Pancreas (tissue), 10 donors: Measurements from ENCODE around the gene BPIFB2. TPM values are rescaled to one million over a fixed set of nuclear protein-coding genes. Genes with fewer than 3 reads are reported as not detected.

Source experiments
- ATAC-seq, 4 donors: fragments of 200-7000 bp; cut with Tn5 transposase; one replicate each; pipeline versions ENCODE4 v1.8.0 to v1.9.1; 2020; ENCODE audit warnings: mild to moderate bottlenecking in 4 of 4, moderate library complexity in 4 of 4
- DNase-seq, 6 donors: peaks; one replicate each; pipeline ENCODE4 v3.0.0-alpha.2; 2020
- FAIRE-seq: peaks from 2 replicates; lab custom pipeline; 2012; peaks lifted over from hg19 to GRCh38; lab: Jason Lieb, UNC
- H3K27ac ChIP-seq, 4 donors: fragments of 200-600 bp; sonication (generic); 1 replicate in 3 of 4; 2 replicates in 1 of 4; pipeline versions ENCODE4 v1.5.0 to v1.8.0; 2020
- H3K27me3 ChIP-seq, 4 donors: fragments of 200-600 bp; one replicate each; pipeline ENCODE4 v1.8.0; 2021
- H3K36me3 ChIP-seq, 3 donors: fragments of 200-600 bp; sonication (generic) in 1 of 3; one replicate each; pipeline versions ENCODE4 v1.5.0 to v1.8.0; 2020 to 2021
- H3K4me1 ChIP-seq, 3 donors: fragments of 200-600 bp; one replicate each; pipeline ENCODE4 v1.8.0; 2021
- H3K4me3 ChIP-seq, 4 donors: fragments of 200-600 bp; sonication (generic) in 2 of 4; one replicate each; pipeline versions ENCODE4 v1.5.0 to v1.8.0; 2020 to 2021
- H3K9me3 ChIP-seq, 4 donors: fragments of 200-600 bp; one replicate each; pipeline ENCODE4 v1.8.0; 2021
- CTCF ChIP-seq, 4 donors: fragments of 200-600 bp; sonication (generic) in 3 of 4; IDR thresholded peaks; one replicate each; pipeline versions ENCODE4 v1.5.0 to v1.8.0; 2021; ENCODE audit warnings: antibody characterized with exemption in 4 of 4
- WGBS, 2 donors: extraction: QIAGEN DNeasy Blood & Tissue Kit; methylation state at CpG; one replicate each; pipeline ENCODE4 v1.1.7; 2013; 5-methylcytosine and 5-hydroxymethylcytosine counted together
- intact Hi-C, 3 donors: fragments of 100-400 bp; cut with DNase I; formaldehyde crosslinking; loops; one replicate each; pipeline versions ENCODE4 v1.11.1 to v1.14.2; 2022
- polyA plus RNA-seq, 2 donors: library from polyadenylated mRNA; stranded (reverse); fragments of 200-250 nt; gene quantifications; one replicate each; pipeline ENCODE4 v1.2.3, GENCODE V29; 2013
- total RNA-seq, 6 donors: library from RNA; stranded (reverse); fragmentation: NEBNext Ultra II Directional in 4 of 6; extraction: Animal tissue kit (Norgen Biotek cat#: 25700) in 4 of 6; gene quantifications; one replicate each; pipeline versions ENCODE4 v1.2.1 to v1.2.4, GENCODE V29; 2021 to 2023
- donor health status: healthy with polysubstance abuse.
- donor health status: DM: no; HTN: no; CAD: no; lungs with moderate emphysema.
- donor health status: DM: no; HTN: no; CAD: no.
- donor health status: control.
- donor health status: control.
- donor health status: Bipolar disorder and iron deficiency.
- donor health status: DM: yes; HTN: yes; CAD: no.
- donor health status: DM: no; HTN: no; CAD: no.
- donor health status: DM: no; HTN: no; CAD: no.
- donor health status: DM: yes; HTN: yes; CAD: no.

Gene BPIFB2
- total and polyA plus RNA-seq, 8 donors = 0.05 to 0.16 TPM; not detected in 6

- Histone ChIP-seq H3K27me3 (no peaks in the 10 kb centered on the region), H3K4me3 (no peak overlapping the region), H3K36me3 (no peaks in the 10 kb centered on the region), H3K4me1 (no peaks in the 10 kb centered on the region), H3K9me3 (no peaks in the 10 kb centered on the region), H3K27ac (no peak overlapping the region)
- intact Hi-C loops = no loop called here
- ATAC-seq (no peak), FAIRE-seq (no peak), DNase-seq (no peak)
- WGBS, 2 donors = 83 to 86% methylated on average over 11 of the region's 11 CpGs
- no peak for TF ChIP-seq CTCF (IDR thresholded peaks at IDR 0.05)
Observed at GRCh38 chr20:33064572-33065287, 57.2 kb downstream of the BPIFB2 start.

GRCh38 chr20:33065785-33066184 is 58.3 kb downstream of the BPIFB2 start:
- H3K4me3 ChIP-seq = no peak overlapping the region
- ATAC-seq = no peak
- no peak for TF ChIP-seq CTCF (IDR thresholded peaks at IDR 0.05)
- intact Hi-C loops = no loop called here
- no peaks in the 10 kb centered on the region for H3K4me1 ChIP-seq
- H3K27me3 ChIP-seq = no peaks in the 10 kb centered on the region
- H3K36me3 ChIP-seq = no peaks in the 10 kb centered on the region
- no peak overlapping the region for H3K27ac ChIP-seq
- DNase-seq = no peak
- FAIRE-seq = no peak
- H3K9me3 ChIP-seq = no peaks in the 10 kb centered on the region
- 75 to 77% methylated on average over 9 of the region's 9 CpGs for WGBS, 2 donors

GRCh38 chr20:33067806-33068205 is 60.3 kb downstream of the BPIFB2 start:
- TF ChIP-seq CTCF (IDR thresholded peaks at IDR 0.05) = no peak
- no peak for DNase-seq
- 68 to 73% methylated on average over 3 of the region's 3 CpGs for WGBS, 2 donors
- no peak overlapping the region for H3K4me3 ChIP-seq
- no peaks in the 10 kb centered on the region for H3K27me3 ChIP-seq
- intact Hi-C loops = no loop called here
- H3K9me3 ChIP-seq = no peaks in the 10 kb centered on the region
- ATAC-seq = no peak
- no peaks in the 10 kb centered on the region for H3K4me1 ChIP-seq
- FAIRE-seq = no peak
- no peak overlapping the region for H3K27ac ChIP-seq
- no peaks in the 10 kb centered on the region for H3K36me3 ChIP-seq

- WGBS, 2 donors = 71 to 73% methylated on average over 11 to 12 of the region's 12 CpGs
- Histone ChIP-seq H3K4me1 (no peaks in the 10 kb centered on the region), H3K9me3 (no peaks in the 10 kb centered on the region), H3K27ac (no peak overlapping the region), H3K36me3 (no peaks in the 10 kb centered on the region), H3K4me3 (no peak overlapping the region), H3K27me3 (no peaks in the 10 kb centered on the region)
- ATAC-seq (no peak), FAIRE-seq (no peak), DNase-seq (no peak)
- intact Hi-C loops = no loop called here
- no peak for TF ChIP-seq CTCF (IDR thresholded peaks at IDR 0.05)
Observed at GRCh38 chr20:33068251-33068939, 60.9 kb downstream of the BPIFB2 start.

GRCh38 chr20:33069673-33070072 is 62.2 kb downstream of the BPIFB2 start:
- DNase-seq (no peak), FAIRE-seq (no peak), ATAC-seq (no peak)
- Histone ChIP-seq H3K27ac (no peak overlapping the region), H3K4me1 (no peaks in the 10 kb centered on the region), H3K27me3 (no peaks in the 10 kb centered on the region), H3K9me3 (no peaks in the 10 kb centered on the region), H3K4me3 (no peak overlapping the region), H3K36me3 (no peaks in the 10 kb centered on the region)
- intact Hi-C loops = no loop called here
- 65 to 72% methylated on average over 9 of the region's 9 CpGs for WGBS, 2 donors
- TF ChIP-seq CTCF (IDR thresholded peaks at IDR 0.05) = no peak
